H1 (cell line): ENCODE results near the gene RGS11. TPM values are rescaled to one million over a fixed set of nuclear protein-coding genes. Genes with fewer than 3 reads are reported as not detected.

Source experiments
- CTCF ChIA-PET: fragments of 300-600 bp; sonication (Branson Sonifier 250); formaldehyde crosslinking; loops from one replicate; lab custom pipeline; 2021; ENCODE audit not compliant: partially characterized antibody; lab: Charles Lee
- POLR2A ChIA-PET: fragments of 300-600 bp; sonication (Branson Sonifier 250); formaldehyde crosslinking; loops from one replicate; lab custom pipeline; 2021; ENCODE audit warnings: inconsistent platforms; ENCODE audit not compliant: partially characterized antibody; lab: Charles Lee
- DNase-seq, 2 experiments: peaks; one replicate each; pipeline versions ENCODE4 v3.0.0 to v3.0.0-alpha.2; 2010 to 2022; ENCODE audit warnings: low spot score in 2 of 2, low read depth in 1 of 2, mixed read lengths in 1 of 2
- FAIRE-seq: peaks from 2 replicates; lab custom pipeline; 2011; peaks lifted over from hg19 to GRCh38; lab: Jason Lieb, UNC
- H2AFZ ChIP-seq: 2 replicates; pipeline ENCODE4 v1.8.1; 2012; ENCODE audit warnings: low read length, inconsistent platforms
- H2AK5ac ChIP-seq: 2 replicates; pipeline ENCODE4 v1.6.1; 2013; ENCODE audit warnings: low read depth, low read length
- H2BK120ac ChIP-seq: replicated peaks from 2 replicates; pipeline ENCODE3; 2013; ENCODE audit warnings: low read depth, low read length, inconsistent platforms
- H2BK12ac ChIP-seq: 2 replicates; pipeline ENCODE4 v1.6.1; 2013; ENCODE audit warnings: low read depth, low read length
- H2BK15ac ChIP-seq: 2 replicates; pipeline ENCODE4 v1.6.1; 2013; ENCODE audit warnings: low read length
- H2BK20ac ChIP-seq: 2 replicates; pipeline ENCODE4 v1.6.1; 2013; ENCODE audit warnings: low read length
- H2BK5ac ChIP-seq: 2 replicates; pipeline ENCODE4 v1.6.1; 2013; ENCODE audit warnings: low read depth, low read length
- H3K14ac ChIP-seq: 2 replicates; pipeline ENCODE4 v1.6.1; 2013; ENCODE audit warnings: inconsistent platforms; ENCODE audit not compliant: insufficient read length
- H3K18ac ChIP-seq: 2 replicates; pipeline ENCODE4 v1.6.1; 2013; ENCODE audit warnings: low read length; ENCODE audit errors: extremely low read depth
- H3K23ac ChIP-seq: 2 replicates; pipeline ENCODE4 v1.6.1; 2013; ENCODE audit warnings: inconsistent platforms; ENCODE audit not compliant: insufficient read length
- H3K23me2 ChIP-seq: 2 replicates; pipeline ENCODE4 v1.6.1; 2013; ENCODE audit warnings: low read depth, low read length
- H3K27ac ChIP-seq: 2 replicates; pipeline ENCODE4 v1.6.1; 2011; ENCODE audit warnings: low read depth, low read length, inconsistent platforms
- H3K27me3 ChIP-seq, 4 experiments: replicated peaks in 1 of 4; 1 replicate in 1 of 4; 2 replicates in 3 of 4; pipeline versions ENCODE4 v1.6.1 to v1.8.1; 2011 to 2013; ENCODE audit warnings: low read length in 3 of 4, mild to moderate bottlenecking in 3 of 4, inconsistent platforms in 2 of 4, mixed read lengths in 2 of 4, moderate library complexity in 1 of 4; ENCODE audit not compliant: control insufficient read depth in 3 of 4, insufficient read depth in 3 of 4; ENCODE audit errors: extremely low read depth in 1 of 4
- H3K36me3 ChIP-seq, 4 experiments: 2 replicates each; pipeline versions ENCODE4 v1.6.1 to v1.8.1; 2011 to 2013; ENCODE audit warnings: mild to moderate bottlenecking in 4 of 4, low read length in 3 of 4, moderate library complexity in 2 of 4, control low read depth in 1 of 4, inconsistent platforms in 1 of 4; ENCODE audit not compliant: insufficient read depth in 4 of 4, control insufficient read depth in 2 of 4
- H3K4ac ChIP-seq: replicated peaks from 2 replicates; pipeline ENCODE3; 2013; ENCODE audit warnings: low read length, low read depth, mixed read lengths, inconsistent platforms; ENCODE audit not compliant: insufficient read length
- H3K4me1 ChIP-seq, 4 experiments: replicated peaks in 1 of 4; 1 replicate in 1 of 4; 2 replicates in 3 of 4; pipeline versions ENCODE4 v1.6.1 to v1.8.1; 2011 to 2013; ENCODE audit warnings: low read length in 3 of 4, inconsistent platforms in 2 of 4, mixed read lengths in 1 of 4; ENCODE audit not compliant: insufficient read depth in 4 of 4, control insufficient read depth in 3 of 4
- H3K4me2 ChIP-seq, 2 experiments: 2 replicates each; pipeline versions ENCODE4 v1.6.1 to v1.8.1; 2011 to 2013; ENCODE audit warnings: low read depth in 2 of 2, low read length in 2 of 2, control low read depth in 1 of 2, inconsistent platforms in 1 of 2, mild to moderate bottlenecking in 1 of 2; ENCODE audit not compliant: insufficient read depth in 1 of 2
- H3K4me3 ChIP-seq, 4 experiments: fragments of 200-600, 300-600 bp in 1 of 4; sonication (generic), shearing (Covaris generic), sonication (Bioruptor Twin) in 1 of 4; 2 replicates each; pipeline versions ENCODE4 v1.5.1 to v1.8.1; 2011 to 2016; ENCODE audit warnings: low read length in 4 of 4, low read depth in 3 of 4, control low read depth in 2 of 4, inconsistent platforms in 2 of 4, mild to moderate bottlenecking in 2 of 4, mixed read lengths in 1 of 4, moderate library complexity in 1 of 4; ENCODE audit not compliant: insufficient read depth in 2 of 4; ENCODE audit errors: extremely low read depth in 1 of 4
- H3K56ac ChIP-seq: replicated peaks from 2 replicates; pipeline ENCODE3; 2013; ENCODE audit warnings: low read depth, mild to moderate bottlenecking, mixed read lengths, low read length, inconsistent platforms; ENCODE audit not compliant: insufficient read length
- H3K79me1 ChIP-seq: 2 replicates; pipeline ENCODE4 v1.6.1; 2013; ENCODE audit warnings: low read depth, low read length, control low read depth
- H3K79me2 ChIP-seq, 2 experiments: 2 replicates each; pipeline versions ENCODE4 v1.6.1 to v1.8.1; 2012 to 2013; ENCODE audit warnings: low read length in 2 of 2, mild to moderate bottlenecking in 2 of 2, inconsistent platforms in 1 of 2; ENCODE audit not compliant: insufficient read depth in 2 of 2, control insufficient read depth in 1 of 2
- H3K9ac ChIP-seq, 4 experiments: replicated peaks in 1 of 4; 1 replicate in 1 of 4; 2 replicates in 3 of 4; pipeline versions ENCODE4 v1.6.1 to v1.8.1; 2011 to 2013; ENCODE audit warnings: low read depth in 3 of 4, low read length in 3 of 4, control low read depth in 2 of 4, mild to moderate bottlenecking in 2 of 4, moderate library complexity in 2 of 4, inconsistent platforms in 1 of 4; ENCODE audit errors: extremely low read depth in 1 of 4
- H3K9me3 ChIP-seq, 2 experiments: 2 replicates each; pipeline versions ENCODE4 v1.6.1 to v1.8.1; 2012 to 2013; ENCODE audit warnings: mild to moderate bottlenecking in 2 of 2, moderate library complexity in 2 of 2, control low read depth in 1 of 2, inconsistent platforms in 1 of 2, low read depth in 1 of 2, low read length in 1 of 2, mixed read lengths in 1 of 2; ENCODE audit not compliant: insufficient read depth in 2 of 2
- H4K20me1 ChIP-seq, 2 experiments: replicated peaks in 1 of 2; 2 replicates each; pipeline versions ENCODE3 to v1.8.1; 2011 to 2013; ENCODE audit warnings: inconsistent platforms in 2 of 2, low read length in 2 of 2, mild to moderate bottlenecking in 1 of 2; ENCODE audit not compliant: insufficient read depth in 2 of 2, control insufficient read depth in 1 of 2
- H4K5ac ChIP-seq: 2 replicates; pipeline ENCODE4 v1.6.1; 2013; ENCODE audit warnings: low read length, low read depth, mixed read lengths, inconsistent platforms; ENCODE audit not compliant: insufficient read length
- H4K8ac ChIP-seq: 2 replicates; pipeline ENCODE4 v1.8.0; 2013; ENCODE audit warnings: mild to moderate bottlenecking, moderate library complexity, low read length, inconsistent platforms; ENCODE audit not compliant: insufficient read depth; ENCODE audit errors: extremely low read depth
- H4K91ac ChIP-seq: replicated peaks from 2 replicates; pipeline ENCODE3; 2013; ENCODE audit warnings: low read length, mixed read lengths, inconsistent platforms; ENCODE audit not compliant: insufficient read length
- CTBP2 ChIP-seq: IDR thresholded peaks from 2 replicates; pipeline ENCODE4 v1.7.0; 2011; ENCODE audit warnings: borderline replicate concordance, mild to moderate bottlenecking, moderate library complexity, mixed read lengths, low read length; ENCODE audit not compliant: insufficient read depth, insufficient read length
- FOSL1 ChIP-seq: IDR thresholded peaks from 2 replicates; pipeline ENCODE4 v1.6.1; 2011; ENCODE audit warnings: mild to moderate bottlenecking, low read depth, low read length, moderate library complexity; ENCODE audit not compliant: insufficient read depth
- NANOG ChIP-seq: IDR thresholded peaks from 2 replicates; pipeline ENCODE4 v1.6.1; 2011; ENCODE audit warnings: low read length, low read depth, mild to moderate bottlenecking, inconsistent platforms; ENCODE audit not compliant: insufficient read depth, poor library complexity, severe bottlenecking
- NRF1 ChIP-seq: IDR thresholded peaks from 2 replicates; pipeline ENCODE4 v1.6.1; 2011; ENCODE audit warnings: mild to moderate bottlenecking, low read depth, low read length, improper control_type of control experiment
- SP2 ChIP-seq: IDR thresholded peaks from 2 replicates; pipeline ENCODE4 v1.6.1; 2012; ENCODE audit warnings: mild to moderate bottlenecking, low read length, inconsistent platforms
- TAF7 ChIP-seq: optimal IDR thresholded peaks from 2 replicates; pipeline ENCODE3; 2011; ENCODE audit warnings: low read depth, mild to moderate bottlenecking, inconsistent platforms, low read length, moderate library complexity, borderline replicate concordance
- WGBS, 2 experiments: shearing (Covaris generic) in 1 of 2; methylation state at CpG; one replicate each; pipeline versions ENCODE4 v1.1.6 to v1.1.7; 2013 to 2015; ENCODE audit warnings: low lambda C conversion rate in 2 of 2, mixed read lengths in 2 of 2, inconsistent platforms in 1 of 2, low coverage in 1 of 2, missing lambda C conversion rate in 1 of 2; ENCODE audit not compliant: insufficient replicate concordance in 2 of 2, insufficient coverage in 1 of 2, insufficient read length in 1 of 2; ENCODE audit errors: extremely low coverage in 1 of 2, missing lambda C conversion rate in 1 of 2; 5-methylcytosine and 5-hydroxymethylcytosine counted together
- polyA plus RNA-seq, 7 experiments: library from polyadenylated mRNA; depleted of rRNA in 3 of 7; stranded (reverse) in 5 of 7; unstranded in 2 of 7; fragments of >200 nt in 5 of 7; fragments of 200-250 nt in 2 of 7; gene quantifications; 1 replicate in 5 of 7; 2 replicates in 1 of 7; 4 replicates in 1 of 7; pipeline versions ENCODE4 v1.2.1 to v1.2.3, GENCODE V29; 2011 to 2013; ENCODE audit warnings: missing spikeins in 2 of 7, mixed read lengths in 2 of 7
- total RNA-seq: library from RNA; stranded (reverse); fragmentation: NEBNext Ultra II Directional; extraction: Animal tissue kit (Norgen Biotek cat#: 25700); gene quantifications from 2 replicates; pipeline ENCODE4 v1.2.1, GENCODE V29; 2021
- TF ChIP-seq, protein P1 (sequence below): IDR thresholded peaks from 2 replicates; pipeline ENCODE4 v1.6.1; 2012; ENCODE audit warnings: inconsistent platforms
- TF ChIP-seq, protein P2 (sequence below): IDR thresholded peaks from 2 replicates; pipeline ENCODE4 v1.6.1; 2011; ENCODE audit warnings: low read depth, mild to moderate bottlenecking, low read length; ENCODE audit not compliant: insufficient read depth

Gene RGS11
- total and polyA plus RNA-seq, 2 of the 8 experiments (the other 6 are each of a cell fraction or from before 2014, with no cell fraction given): 0.84 to 1.2 TPM

DNA sequence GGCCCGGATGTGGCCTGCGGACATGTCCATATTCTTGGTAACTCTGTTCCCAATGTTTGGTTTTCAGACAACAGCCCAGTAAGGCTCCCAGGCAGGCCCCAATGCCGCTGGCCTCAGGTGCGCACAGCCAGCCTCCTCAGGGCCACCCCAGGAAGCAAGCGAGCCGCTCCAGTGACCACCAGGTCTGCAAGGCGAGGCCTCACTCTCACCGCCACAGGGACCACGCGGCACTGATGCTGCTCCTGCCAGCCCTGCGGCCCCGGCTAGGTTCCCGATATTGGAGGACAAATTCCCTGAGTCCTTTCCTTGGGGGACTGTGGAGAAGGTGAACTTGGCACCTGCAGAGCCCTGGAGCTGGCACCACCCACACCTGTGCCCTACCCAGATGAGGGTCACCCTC is 26.2 kb upstream of the RGS11 start:
- Histone ChIP-seq H3K79me2 (no peaks in the 10 kb centered on the region), H2BK5ac (no peak overlapping the region), H3K14ac (no peak overlapping the region), H3K4me3 (no peak overlapping the region), H3K4ac (no peak overlapping the region), H2BK15ac (no peak overlapping the region), H3K23ac (no peak overlapping the region), H2BK12ac (no peak overlapping the region), H4K5ac (no peak overlapping the region), H3K9me3 (no peaks in the 10 kb centered on the region), H3K4me2 (no peak overlapping the region), H3K18ac (no peak overlapping the region), H3K56ac (no peak overlapping the region), H3K23me2 (0 out of 2 replicates have a peak, but pooled peaks cover 2% of the 10 kb centered on the region), H2AK5ac (no peak overlapping the region), H4K8ac (no peak overlapping the region), H2BK120ac (no peak overlapping the region), H3K27me3 (no peaks in the 10 kb centered on the region), H3K9ac (no peak overlapping the region), H3K36me3 (peaks cover 0 to 26% (median under 1%) of the 10 kb centered on the region in 4 experiments; a peak in 4 of 8 replicates), H3K79me1 (no peaks in the 10 kb centered on the region; the same call in 1 of the 2 replicates), H3K27ac (no peak overlapping the region), H2BK20ac (no peak overlapping the region), H4K20me1 (peaks cover 2 to 3% of the 10 kb centered on the region in 2 experiments), H2AFZ (no peak overlapping the region), H4K91ac (no peak overlapping the region), H3K4me1 (no peaks in the 10 kb centered on the region)
- no peak for DNase-seq
- no peak for FAIRE-seq
- TF ChIP-seq SP2 (no peak), NRF1 (no peak), CTBP2 (no peak), TAF7 (no peak), FOSL1 (no peak), NANOG (no peak)
- TF ChIP-seq, protein P1, sequence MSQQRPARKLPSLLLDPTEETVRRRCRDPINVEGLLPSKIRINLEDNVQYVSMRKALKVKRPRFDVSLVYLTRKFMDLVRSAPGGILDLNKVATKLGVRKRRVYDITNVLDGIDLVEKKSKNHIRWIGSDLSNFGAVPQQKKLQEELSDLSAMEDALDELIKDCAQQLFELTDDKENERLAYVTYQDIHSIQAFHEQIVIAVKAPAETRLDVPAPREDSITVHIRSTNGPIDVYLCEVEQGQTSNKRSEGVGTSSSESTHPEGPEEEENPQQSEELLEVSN: no peak
- TF ChIP-seq, protein P2, sequence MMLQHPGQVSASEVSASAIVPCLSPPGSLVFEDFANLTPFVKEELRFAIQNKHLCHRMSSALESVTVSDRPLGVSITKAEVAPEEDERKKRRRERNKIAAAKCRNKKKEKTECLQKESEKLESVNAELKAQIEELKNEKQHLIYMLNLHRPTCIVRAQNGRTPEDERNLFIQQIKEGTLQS: no peak
- POLR2A ChIA-PET: no interaction called here
- CTCF ChIA-PET: no interaction called here
- WGBS, 2 experiments: 92% methylated on average over 13 of the region's 13 CpGs; no CpG with 5 or more reads in 1 of the 2 experiments
